GM12892 (cell line): ENCODE data around the gene P2RX2.

Experiments
- POLR2A ChIP-seq: IDR thresholded peaks from 2 replicates; pipeline ENCODE4 v1.6.1; 2011; ENCODE audit warnings: low read depth, low read length, control low read depth
- POLR2AphosphoS5 ChIP-seq: IDR thresholded peaks from 2 replicates; pipeline ENCODE4 v1.6.1; 2011; ENCODE audit warnings: low read depth, low read length, control low read depth

DNA sequence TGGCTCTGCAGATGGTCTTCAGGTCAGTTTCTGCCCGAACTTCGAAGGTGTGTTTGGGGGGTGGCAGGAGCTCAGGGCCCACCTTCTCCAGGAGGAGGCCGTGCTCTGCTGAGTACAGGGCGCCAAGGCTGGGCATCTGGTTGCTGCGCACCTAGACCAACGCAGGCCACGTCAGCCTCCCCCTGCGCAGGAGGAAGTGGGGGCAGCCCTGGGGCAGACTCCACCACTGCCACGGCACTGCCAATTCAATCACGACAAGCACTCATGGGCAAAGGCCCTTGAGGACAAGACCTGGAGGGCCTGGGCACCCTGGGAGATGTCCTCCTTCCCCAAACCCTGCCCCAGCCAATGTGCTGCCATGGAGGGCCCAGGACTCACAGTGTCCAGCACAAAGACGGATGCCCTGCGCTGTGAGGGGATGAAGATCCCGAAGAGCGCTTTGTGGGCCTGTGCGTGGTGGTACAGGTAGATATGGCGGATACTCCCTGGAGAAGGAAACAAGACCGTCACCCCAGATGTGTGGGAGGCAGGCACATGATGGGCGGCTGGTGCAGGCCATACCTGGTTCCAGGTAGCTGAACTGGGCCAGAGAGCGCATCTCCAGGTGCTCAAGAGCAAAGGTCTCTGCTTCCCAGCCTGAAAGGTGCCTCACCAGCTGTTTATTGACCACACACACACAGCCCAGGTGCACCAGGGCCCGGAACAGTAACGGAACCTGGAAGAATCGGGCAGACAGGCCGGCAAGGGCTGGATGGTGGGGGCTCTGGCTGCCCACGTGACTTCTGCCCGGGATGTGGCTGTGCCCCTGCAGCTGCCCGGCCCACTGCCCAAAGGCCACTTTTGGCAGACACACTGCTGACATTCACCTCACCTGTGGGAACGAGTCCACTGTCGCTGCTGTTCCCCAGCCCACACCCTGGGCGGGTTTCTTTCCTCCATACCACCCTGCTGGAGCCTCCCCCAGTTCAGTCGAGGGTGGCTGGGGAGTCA, 24.6 kb downstream of the P2RX2 start:
- TF ChIP-seq POLR2AphosphoS5 = no peak
- TF ChIP-seq POLR2A = no peak
